ENCODE measurements around the gene KCTD11.
"Not testable (repeated sequence)": the region's sequence is repeated elsewhere in the genome, so short reads cannot be mapped to it uniquely, and the experiment has no call there.

The KCTD11 gene

GRCh38 chr17:7346761-7347614 is 5.0 kb upstream of the KCTD11 start:
- DNase-seq (ENCODE audit: low spot score) = no peak

- DNase-seq (ENCODE audit: low spot score) = no peak
These were observed 4.1 kb upstream of the KCTD11 start for GRCh38 chr17:7347630-7348477.

- no peak for DNase-seq (ENCODE audit: low spot score)
These were observed 3.3 kb upstream of the KCTD11 start for GRCh38 chr17:7348478-7349242.

GRCh38 chr17:7352503-7352889 is 534 bp downstream of the KCTD11 start:
- no peak for DNase-seq (ENCODE audit: low spot score)

- DNase-seq (ENCODE audit: low spot score) = no peak
These were observed 1.1 kb downstream of the KCTD11 start for GRCh38 chr17:7352910-7353635.

GRCh38 chr17:7354262-7354843 is 2.4 kb downstream of the KCTD11 start:
- no peak for DNase-seq (ENCODE audit: low spot score)

GRCh38 chr17:7355053-7355452 is 3.1 kb downstream of the KCTD11 start, which contains the start of gene TMEM95:
TSS of gene TMEM95 (plus strand) at chr17:7355156. CDS start at chr17:7355205, 49 bp downstream.
- DNase-seq (ENCODE audit: low spot score) = no peak

- no peak for DNase-seq (ENCODE audit: low spot score)
These were observed 3.6 kb downstream of the KCTD11 start for GRCh38 chr17:7355573-7355972.

- no peak for DNase-seq (ENCODE audit: low spot score)
These were observed 4.1 kb downstream of the KCTD11 start for GRCh38 chr17:7356072-7356549.

GRCh38 chr17:7356756-7357155 is 4.8 kb downstream of the KCTD11 start:
- no peak for DNase-seq (ENCODE audit: low spot score)

- DNase-seq (ENCODE audit: low spot score) = no peak
These were observed 5.4 kb downstream of the KCTD11 start for GRCh38 chr17:7357381-7357780.

GRCh38 chr17:7361906-7362305 is 9.9 kb downstream of the KCTD11 start:
- DNase-seq (ENCODE audit: low spot score) = no peak

GRCh38 chr17:7363311-7363710 is 11.3 kb downstream of the KCTD11 start:
- DNase-seq (ENCODE audit: low spot score) = no peak

- DNase-seq (ENCODE audit: low spot score) = not testable (repeated sequence)
These were observed 14.0 kb downstream of the KCTD11 start for GRCh38 chr17:7365963-7366362.

- DNase-seq (ENCODE audit: low spot score) = no peak
These were observed 15.1 kb downstream of the KCTD11 start for GRCh38 chr17:7367083-7367482.

- DNase-seq (ENCODE audit: low spot score) = no peak
These were observed 16.1 kb downstream of the KCTD11 start for GRCh38 chr17:7367918-7368598.

- not testable (repeated sequence) for DNase-seq (ENCODE audit: low spot score)
These were observed 16.6 kb downstream of the KCTD11 start for GRCh38 chr17:7368599-7368994.

GRCh38 chr17:7369825-7370224 is 17.9 kb downstream of the KCTD11 start:
- no peak for DNase-seq (ENCODE audit: low spot score)

GRCh38 chr17:7370853-7371252 is 18.9 kb downstream of the KCTD11 start:
- no peak for DNase-seq (ENCODE audit: low spot score)

GRCh38 chr17:7374353-7374752 is 22.4 kb downstream of the KCTD11 start:
- DNase-seq (ENCODE audit: low spot score) = no peak

Measured in left forelimb (tissue), 1 donor.